ENCODE results near the gene CIDEC.

The CIDEC gene

DNA sequence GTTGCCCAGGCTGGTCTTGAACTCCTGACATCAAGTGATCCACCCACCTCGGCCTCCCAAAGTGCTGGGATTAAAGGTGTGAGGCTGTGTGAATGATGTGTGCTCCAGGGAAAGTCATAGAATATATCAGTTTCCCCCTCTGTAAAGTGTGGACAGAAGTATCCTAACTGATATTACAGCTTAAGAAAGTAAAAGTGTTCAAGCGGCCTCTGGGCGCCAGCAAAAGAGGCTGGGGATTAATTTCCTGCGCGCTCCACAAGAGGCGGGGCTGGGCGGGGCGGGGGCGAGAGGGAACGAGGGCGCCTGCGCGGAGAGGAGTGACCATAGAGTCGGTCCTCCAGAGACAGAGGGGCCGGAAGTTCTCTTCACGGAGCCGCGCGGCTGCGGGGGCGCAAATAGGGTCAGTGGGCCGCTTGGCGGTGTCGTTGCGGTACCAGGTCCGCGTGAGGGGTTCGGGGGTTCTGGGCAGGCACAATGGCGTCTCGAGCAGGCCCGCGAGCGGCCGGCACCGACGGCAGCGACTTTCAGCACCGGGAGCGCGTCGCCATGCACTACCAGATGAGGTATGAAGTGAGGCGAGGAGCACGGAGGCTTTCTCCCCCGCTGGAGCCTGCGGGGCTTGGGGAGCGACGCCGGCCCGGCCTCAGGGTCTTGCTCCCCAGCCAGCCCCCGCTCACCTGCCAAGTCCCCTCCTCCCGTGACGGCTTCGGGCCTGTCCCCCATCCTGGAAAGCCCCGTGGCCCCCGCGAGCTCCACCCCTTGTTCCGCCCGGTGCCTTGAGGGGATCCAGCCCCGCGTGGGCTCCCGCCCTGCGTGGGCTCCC is 10.4 kb upstream of the CIDEC start, which contains the start of gene JAGN1:
JAGN1 (plus strand) TSS at position 362 of the 823 bp plus-strand sequence; CDS start at position 475, 113 bp downstream.
- H3K36me3 ChIP-seq (ENCODE audit: control insufficient read depth in 2 of 2, insufficient read depth in 1 of 2, low read length in 2 of 2): peaks cover 5 to 21% of the 10 kb centered on the region in 2 experiments
- H3K9me3 ChIP-seq (ENCODE audit: control insufficient read depth, insufficient read depth, low read depth, low read length): no peaks in the 10 kb centered on the region
- H3K4me1 ChIP-seq (ENCODE audit: control insufficient read depth, insufficient read depth, low read length): no peaks in the 10 kb centered on the region
- ChIA-PET CTCF (interaction anchor here (2.1 kb wide), 1 partner anchor 42 kb away, joined by 7 read pairs; no protein-coding TSS in a partner anchor), POLR2A (interaction anchor here (0.6 to 3.0 kb wide), 10 partner anchors 8 to 141 kb away, joined by 3 to 24 read pairs (median 4); partner anchors contain the start of genes CRELD1, IL17RC, IL17RE and OGG1)
- peak within 1 kb of the TSS; percentile 73 for H3K4me3 ChIP-seq (ENCODE audit: low read depth, low read length)
- H3K27ac ChIP-seq (ENCODE audit: extremely low read depth, low read depth, low read length): peak within 1 kb of the TSS; percentile 53; the same call in 1 of the 2 replicates
- TF ChIP-seq ZNF514 (tag by site-specific recombination; IDR thresholded peaks at IDR 0.05) (no peak), ZNF10 (tag by site-specific recombination; IDR thresholded peaks at IDR 0.05) (peak; percentile 38; the same call in 1 of the 2 replicates), ZFP41 (tag by site-specific recombination; IDR thresholded peaks at IDR 0.05; ENCODE audit: borderline replicate concordance) (0 out of 2 replicates have a peak, but pooled peaks have one; percentile 28), SCRT1 (tag by site-specific recombination; IDR thresholded peaks at IDR 0.05; ENCODE audit: borderline replicate concordance) (no peak), ZNF629 (tag by site-specific recombination; IDR thresholded peaks at IDR 0.05) (peak; percentile 74), ZNF510 (tag by site-specific recombination; IDR thresholded peaks at IDR 0.05; ENCODE audit: insufficient replicate concordance) (no peak), ZNF660 (tag by site-specific recombination; IDR thresholded peaks at IDR 0.05) (peak; percentile 92), ZNF76 (tag by site-specific recombination; IDR thresholded peaks at IDR 0.05; ENCODE audit: borderline replicate concordance, low read depth) (peak; percentile 76; the same call in 1 of the 2 replicates), OVOL3 (tag by site-specific recombination; IDR thresholded peaks at IDR 0.05) (peak; percentile 76), ZNF133 (tag by site-specific recombination; IDR thresholded peaks at IDR 0.05) (peak; percentile 38; the same call in 1 of the 2 replicates), ZBTB1 (tag by site-specific recombination; IDR thresholded peaks at IDR 0.05) (peak; percentile 94), ZNF785 (tag by site-specific recombination; IDR thresholded peaks at IDR 0.05) (peak; percentile 73; the same call in 1 of the 2 replicates), ZNF354C (tag by site-specific recombination; IDR thresholded peaks at IDR 0.05; ENCODE audit: borderline replicate concordance, low read depth) (no peak), ZNF776 (tag by site-specific recombination; IDR thresholded peaks at IDR 0.05; ENCODE audit: borderline replicate concordance) (no peak), ZNF501 (tag by site-specific recombination; IDR thresholded peaks at IDR 0.05) (peak; percentile 90), ZNF138 (tag by site-specific recombination; IDR thresholded peaks at IDR 0.05; ENCODE audit: borderline replicate concordance) (no peak), ZSCAN30 (tag by site-specific recombination; IDR thresholded peaks at IDR 0.05) (0 out of 2 replicates have a peak, but pooled peaks have one; percentile 25), BCL11A (tag by site-specific recombination; IDR thresholded peaks at IDR 0.05; ENCODE audit: low read depth) (no peak), ZNF146 (tag by site-specific recombination; IDR thresholded peaks at IDR 0.05) (0 out of 2 replicates have a peak, but pooled peaks have one; percentile 36), KLF10 (tag by site-specific recombination; IDR thresholded peaks at IDR 0.05) (0 out of 2 replicates have a peak, but pooled peaks have one; percentile 24), ZNF664 (tag by site-specific recombination; IDR thresholded peaks at IDR 0.05) (no peak), ZFHX2 (tag by site-specific recombination; conservative IDR thresholded peaks at IDR 0.05) (peak; percentile 92)
- TF ChIP-seq, protein P1, sequence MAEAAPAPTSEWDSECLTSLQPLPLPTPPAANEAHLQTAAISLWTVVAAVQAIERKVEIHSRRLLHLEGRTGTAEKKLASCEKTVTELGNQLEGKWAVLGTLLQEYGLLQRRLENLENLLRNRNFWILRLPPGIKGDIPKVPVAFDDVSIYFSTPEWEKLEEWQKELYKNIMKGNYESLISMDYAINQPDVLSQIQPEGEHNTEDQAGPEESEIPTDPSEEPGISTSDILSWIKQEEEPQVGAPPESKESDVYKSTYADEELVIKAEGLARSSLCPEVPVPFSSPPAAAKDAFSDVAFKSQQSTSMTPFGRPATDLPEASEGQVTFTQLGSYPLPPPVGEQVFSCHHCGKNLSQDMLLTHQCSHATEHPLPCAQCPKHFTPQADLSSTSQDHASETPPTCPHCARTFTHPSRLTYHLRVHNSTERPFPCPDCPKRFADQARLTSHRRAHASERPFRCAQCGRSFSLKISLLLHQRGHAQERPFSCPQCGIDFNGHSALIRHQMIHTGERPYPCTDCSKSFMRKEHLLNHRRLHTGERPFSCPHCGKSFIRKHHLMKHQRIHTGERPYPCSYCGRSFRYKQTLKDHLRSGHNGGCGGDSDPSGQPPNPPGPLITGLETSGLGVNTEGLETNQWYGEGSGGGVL (tag by site-specific recombination; IDR thresholded peaks at IDR 0.05): no peak
- TF ChIP-seq, protein P2, sequence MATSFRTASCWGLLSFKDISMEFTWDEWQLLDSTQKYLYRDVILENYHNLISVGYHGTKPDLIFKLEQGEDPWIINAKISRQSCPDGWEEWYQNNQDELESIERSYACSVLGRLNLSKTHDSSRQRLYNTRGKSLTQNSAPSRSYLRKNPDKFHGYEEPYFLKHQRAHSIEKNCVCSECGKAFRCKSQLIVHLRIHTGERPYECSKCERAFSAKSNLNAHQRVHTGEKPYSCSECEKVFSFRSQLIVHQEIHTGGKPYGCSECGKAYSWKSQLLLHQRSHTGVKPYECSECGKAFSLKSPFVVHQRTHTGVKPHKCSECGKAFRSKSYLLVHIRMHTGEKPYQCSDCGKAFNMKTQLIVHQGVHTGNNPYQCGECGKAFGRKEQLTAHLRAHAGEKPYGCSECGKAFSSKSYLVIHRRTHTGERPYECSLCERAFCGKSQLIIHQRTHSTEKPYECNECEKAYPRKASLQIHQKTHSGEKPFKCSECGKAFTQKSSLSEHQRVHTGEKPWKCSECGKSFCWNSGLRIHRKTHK (tag by site-specific recombination; IDR thresholded peaks at IDR 0.05): no peak
- TF ChIP-seq, protein P3, sequence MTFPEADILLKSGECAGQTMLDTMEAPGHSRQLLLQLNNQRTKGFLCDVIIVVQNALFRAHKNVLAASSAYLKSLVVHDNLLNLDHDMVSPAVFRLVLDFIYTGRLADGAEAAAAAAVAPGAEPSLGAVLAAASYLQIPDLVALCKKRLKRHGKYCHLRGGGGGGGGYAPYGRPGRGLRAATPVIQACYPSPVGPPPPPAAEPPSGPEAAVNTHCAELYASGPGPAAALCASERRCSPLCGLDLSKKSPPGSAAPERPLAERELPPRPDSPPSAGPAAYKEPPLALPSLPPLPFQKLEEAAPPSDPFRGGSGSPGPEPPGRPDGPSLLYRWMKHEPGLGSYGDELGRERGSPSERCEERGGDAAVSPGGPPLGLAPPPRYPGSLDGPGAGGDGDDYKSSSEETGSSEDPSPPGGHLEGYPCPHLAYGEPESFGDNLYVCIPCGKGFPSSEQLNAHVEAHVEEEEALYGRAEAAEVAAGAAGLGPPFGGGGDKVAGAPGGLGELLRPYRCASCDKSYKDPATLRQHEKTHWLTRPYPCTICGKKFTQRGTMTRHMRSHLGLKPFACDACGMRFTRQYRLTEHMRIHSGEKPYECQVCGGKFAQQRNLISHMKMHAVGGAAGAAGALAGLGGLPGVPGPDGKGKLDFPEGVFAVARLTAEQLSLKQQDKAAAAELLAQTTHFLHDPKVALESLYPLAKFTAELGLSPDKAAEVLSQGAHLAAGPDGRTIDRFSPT (tag by site-specific recombination; IDR thresholded peaks at IDR 0.05): no peak
- TF ChIP-seq, protein P4, sequence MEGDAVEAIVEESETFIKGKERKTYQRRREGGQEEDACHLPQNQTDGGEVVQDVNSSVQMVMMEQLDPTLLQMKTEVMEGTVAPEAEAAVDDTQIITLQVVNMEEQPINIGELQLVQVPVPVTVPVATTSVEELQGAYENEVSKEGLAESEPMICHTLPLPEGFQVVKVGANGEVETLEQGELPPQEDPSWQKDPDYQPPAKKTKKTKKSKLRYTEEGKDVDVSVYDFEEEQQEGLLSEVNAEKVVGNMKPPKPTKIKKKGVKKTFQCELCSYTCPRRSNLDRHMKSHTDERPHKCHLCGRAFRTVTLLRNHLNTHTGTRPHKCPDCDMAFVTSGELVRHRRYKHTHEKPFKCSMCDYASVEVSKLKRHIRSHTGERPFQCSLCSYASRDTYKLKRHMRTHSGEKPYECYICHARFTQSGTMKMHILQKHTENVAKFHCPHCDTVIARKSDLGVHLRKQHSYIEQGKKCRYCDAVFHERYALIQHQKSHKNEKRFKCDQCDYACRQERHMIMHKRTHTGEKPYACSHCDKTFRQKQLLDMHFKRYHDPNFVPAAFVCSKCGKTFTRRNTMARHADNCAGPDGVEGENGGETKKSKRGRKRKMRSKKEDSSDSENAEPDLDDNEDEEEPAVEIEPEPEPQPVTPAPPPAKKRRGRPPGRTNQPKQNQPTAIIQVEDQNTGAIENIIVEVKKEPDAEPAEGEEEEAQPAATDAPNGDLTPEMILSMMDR (tag by site-specific recombination; IDR thresholded peaks at IDR 0.05): peak; percentile 82
